ENCODE results near the gene GRK6.

GRK6 gene

DNA sequence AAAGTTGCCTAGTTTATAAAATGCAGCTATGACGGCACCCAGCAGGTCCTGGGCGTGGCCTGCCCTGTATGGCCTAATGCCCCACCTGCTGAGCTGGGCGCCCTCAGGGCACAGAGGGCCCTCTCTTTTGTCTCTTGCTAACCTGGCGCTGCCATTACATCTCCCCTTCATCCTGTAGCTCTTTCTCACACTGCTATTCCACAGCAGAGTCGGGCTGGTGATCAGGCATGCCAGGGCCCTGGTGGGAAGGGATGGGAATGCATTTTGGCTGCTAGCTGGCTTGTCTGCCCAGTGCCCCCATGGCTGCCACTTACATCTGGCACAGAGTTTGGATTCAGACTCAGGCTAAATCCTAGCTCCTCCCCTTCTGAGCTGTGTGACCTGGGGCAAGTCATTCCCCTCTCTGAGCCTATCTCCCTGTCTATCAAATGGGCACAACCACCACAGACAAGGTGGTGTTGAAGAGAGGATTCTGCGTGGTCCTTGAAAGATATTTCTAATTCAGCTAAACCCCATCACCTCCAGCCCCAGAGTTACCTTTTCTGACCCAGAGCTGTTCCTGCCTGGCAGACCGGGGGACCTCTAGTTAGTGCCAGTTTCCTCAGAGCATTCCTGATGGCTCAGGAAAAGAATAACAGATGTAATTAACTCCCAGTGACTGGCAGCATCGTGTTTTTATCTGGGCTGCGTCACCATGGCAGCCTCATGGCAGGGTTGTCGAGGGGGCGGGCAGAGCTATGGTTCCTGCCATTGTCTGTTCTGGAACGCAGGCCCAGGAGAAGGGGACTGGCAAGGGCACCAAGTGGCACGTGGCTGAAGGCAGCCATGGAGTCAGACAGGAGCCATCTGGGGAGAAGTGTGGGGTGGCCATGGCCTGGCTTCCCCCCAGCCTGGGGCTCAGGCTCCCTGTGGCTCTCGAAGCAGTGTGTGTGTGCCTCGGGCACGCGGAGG lies 26.5 kb downstream of the GRK6 start:
- no peak for DNase-seq (ENCODE audit: low read depth in 2 of 3, low spot score in 1 of 3)

DNA sequence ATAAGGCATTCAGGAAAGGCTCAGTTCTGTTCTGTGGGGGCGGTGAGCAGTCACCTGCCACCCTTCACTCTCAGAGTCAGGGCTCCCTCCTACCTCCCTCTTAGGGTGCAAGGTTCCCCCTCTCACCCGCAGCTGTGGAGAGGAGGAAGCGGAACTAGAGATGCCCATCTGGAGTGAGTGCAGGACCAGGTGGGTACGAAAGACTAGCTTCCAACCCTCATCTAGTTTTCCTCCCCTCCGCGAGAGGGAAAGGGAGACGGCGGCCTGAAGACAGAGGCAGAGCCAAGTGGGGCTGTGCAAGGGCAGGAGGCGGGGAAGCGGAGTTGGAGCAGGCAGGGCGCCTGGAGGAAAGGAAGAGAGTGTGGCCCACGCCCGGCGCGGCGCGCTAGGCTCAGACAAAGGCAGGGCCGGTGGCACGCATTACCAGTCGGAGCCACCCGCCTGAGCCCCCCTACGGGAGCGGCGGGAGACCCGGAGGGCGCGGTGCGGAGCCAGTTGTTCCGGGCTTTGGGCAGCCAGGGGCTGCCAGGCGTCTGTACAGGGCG lies 27.4 kb downstream of the GRK6 start:
- no peak for DNase-seq (ENCODE audit: low read depth in 2 of 3, low spot score in 1 of 3)

DNA sequence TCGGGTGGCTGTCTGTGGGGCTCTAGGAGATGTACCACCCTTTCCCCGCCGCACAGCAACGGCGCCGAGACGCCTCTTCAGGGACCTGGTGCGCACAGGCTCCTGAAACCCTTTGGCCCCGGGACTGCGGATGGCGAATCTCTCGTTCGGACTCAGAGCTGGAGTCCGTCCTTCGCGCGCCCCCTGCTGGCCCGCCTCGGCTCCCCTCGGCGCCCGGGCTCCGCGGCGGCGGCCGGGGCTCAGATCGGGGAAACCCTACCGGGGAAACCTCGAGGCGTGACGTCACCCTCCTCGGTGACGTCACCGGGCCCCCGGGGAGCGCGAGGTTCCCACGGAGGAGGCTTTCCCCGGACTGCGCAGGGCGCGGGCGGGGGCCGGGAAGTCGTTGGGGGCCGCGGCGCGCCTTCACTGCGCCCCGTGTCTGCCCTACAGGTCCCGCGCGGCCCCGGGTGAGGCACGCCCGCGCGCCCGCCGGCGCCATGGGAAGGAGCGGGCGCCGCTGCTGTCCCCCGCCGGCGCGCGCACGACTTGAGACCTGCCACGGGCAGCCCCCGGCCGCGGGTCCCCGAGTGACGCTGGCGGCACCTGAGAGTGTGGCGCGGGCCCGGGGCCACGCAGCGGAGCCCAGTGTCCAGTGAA lies 28.0 kb downstream of the GRK6 start:
- peak; percentile 82 to 95 (median 91) for DNase-seq (ENCODE audit: low read depth in 2 of 3, low spot score in 1 of 3)

DNA sequence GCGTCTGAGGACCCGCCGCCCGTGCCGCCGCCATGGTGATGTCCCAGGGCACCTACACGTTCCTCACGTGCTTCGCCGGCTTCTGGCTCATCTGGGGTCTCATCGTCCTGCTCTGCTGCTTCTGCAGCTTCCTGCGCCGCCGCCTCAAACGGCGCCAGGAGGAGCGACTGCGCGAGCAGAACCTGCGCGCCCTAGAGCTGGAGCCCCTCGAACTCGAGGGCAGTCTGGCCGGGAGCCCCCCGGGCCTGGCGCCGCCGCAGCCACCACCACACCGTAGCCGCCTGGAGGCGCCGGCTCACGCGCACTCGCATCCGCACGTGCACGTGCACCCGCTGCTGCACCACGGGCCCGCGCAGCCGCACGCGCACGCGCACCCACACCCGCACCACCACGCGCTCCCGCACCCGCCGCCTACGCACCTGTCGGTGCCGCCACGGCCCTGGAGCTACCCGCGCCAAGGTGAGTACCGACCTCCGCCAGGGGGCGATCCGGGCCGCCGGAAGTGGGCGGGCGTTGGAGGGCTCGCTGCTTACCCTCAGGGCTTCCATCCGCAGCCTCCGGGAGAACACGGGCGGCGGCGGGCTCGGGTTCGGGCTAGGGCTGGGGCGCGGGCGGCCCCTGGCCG lies 28.7 kb downstream of the GRK6 start:
- DNase-seq (ENCODE audit: low read depth in 2 of 3, low spot score in 1 of 3): peak; percentile 87 to 91 (median 89)

DNA sequence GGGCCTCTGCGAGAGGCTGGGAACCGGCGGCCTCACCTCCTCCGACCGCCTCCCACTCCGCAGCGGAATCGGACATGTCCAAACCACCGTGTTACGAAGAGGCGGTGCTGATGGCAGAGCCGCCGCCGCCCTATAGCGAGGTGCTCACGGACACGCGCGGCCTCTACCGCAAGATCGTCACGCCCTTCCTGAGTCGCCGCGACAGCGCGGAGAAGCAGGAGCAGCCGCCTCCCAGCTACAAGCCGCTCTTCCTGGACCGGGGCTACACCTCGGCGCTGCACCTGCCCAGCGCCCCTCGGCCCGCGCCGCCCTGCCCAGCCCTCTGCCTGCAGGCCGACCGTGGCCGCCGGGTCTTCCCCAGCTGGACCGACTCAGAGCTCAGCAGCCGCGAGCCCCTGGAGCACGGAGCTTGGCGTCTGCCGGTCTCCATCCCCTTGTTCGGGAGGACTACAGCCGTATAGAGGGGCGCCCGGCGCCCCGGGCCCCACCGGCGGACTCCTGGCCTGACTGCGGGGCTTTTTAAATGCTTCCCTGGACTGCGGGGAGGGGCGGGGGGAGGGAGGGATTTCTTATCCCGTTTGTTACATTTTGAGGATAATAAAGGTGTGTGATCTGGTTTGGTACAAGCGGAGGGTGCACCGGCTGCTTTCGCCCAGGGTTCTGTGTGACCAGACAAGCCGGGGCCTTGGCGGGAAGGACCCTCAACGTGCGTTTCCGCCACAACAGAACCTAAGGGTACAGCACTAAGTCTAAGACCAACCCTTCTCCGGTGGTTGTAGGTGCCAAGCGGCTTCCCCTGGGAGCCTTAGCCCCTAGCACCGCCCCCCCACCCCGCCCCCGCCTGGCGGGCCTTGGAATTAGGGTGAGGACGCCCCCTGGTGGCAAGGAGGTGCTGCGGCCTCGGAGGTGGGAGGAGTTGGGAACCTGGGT lies 29.4 kb downstream of the GRK6 start:
- DNase-seq (ENCODE audit: low read depth in 2 of 3, low spot score in 1 of 3): peak; percentile 93 to 99 (median 96)

DNA sequence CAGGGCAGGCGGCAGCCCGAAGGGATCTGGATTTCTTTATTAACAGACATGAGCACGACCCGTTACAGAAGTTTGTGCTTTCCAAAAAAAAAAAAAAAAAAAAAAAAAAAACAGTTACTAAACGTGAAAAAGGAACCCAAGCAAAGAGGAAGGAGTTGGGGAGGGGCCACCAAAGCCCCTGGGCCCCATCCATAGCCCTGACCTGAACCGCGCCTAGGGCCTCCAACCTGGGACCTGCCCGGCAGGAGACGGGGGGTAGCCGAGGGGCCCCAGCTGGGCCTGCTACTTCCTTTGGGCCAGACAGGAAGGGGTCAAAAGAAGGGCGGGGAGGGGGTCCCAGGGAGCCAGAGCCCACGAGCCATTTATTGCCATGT lies 30.1 kb downstream of the GRK6 start:
- DNase-seq (ENCODE audit: low read depth in 2 of 3, low spot score in 1 of 3): no peak

DNA sequence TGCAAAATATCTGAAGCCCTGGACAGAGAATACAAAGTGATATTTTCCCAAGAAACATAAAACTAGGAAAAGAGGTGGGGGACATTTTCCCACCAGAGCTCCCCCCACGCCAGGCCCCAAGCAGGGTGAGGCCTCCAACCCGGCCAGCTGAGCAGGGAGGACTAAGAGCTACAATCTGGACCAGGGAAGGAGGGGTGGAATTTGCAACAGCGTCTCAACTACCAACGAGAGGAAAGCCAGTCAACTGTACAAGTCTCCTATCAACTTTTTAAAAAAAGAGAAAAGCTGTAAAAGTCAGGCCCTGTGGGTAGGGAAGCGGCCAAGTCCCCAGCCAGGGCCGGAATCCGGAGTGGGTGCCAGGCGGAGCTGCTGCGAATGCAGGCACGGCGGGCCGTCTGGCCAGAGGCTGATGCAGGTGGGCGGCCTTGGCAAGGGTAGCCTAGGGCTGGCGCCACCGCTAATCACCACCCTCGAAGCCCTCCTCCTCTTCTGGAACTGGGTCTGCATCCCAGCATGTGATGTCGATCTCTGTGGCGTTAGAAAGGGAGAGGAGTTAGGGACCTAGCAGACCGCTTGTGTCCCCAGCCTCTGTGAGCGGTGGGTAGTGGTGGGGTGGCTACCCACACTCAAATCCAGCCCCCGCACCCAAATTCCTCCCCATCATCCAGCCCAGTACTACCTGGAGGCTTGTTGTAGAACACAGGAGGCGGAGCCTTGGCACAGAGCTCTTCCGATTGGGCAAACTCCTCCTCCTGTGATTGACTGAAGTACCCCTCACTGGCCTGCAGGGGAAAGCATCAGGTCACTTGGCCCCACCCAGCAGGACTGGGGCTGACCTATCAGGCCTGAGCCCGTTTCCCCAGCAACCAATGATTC lies 30.7 kb downstream of the GRK6 start:
- peak; percentile 53 to 63 (median 61) for DNase-seq (ENCODE audit: low read depth in 2 of 3, low spot score in 1 of 3)

DNA sequence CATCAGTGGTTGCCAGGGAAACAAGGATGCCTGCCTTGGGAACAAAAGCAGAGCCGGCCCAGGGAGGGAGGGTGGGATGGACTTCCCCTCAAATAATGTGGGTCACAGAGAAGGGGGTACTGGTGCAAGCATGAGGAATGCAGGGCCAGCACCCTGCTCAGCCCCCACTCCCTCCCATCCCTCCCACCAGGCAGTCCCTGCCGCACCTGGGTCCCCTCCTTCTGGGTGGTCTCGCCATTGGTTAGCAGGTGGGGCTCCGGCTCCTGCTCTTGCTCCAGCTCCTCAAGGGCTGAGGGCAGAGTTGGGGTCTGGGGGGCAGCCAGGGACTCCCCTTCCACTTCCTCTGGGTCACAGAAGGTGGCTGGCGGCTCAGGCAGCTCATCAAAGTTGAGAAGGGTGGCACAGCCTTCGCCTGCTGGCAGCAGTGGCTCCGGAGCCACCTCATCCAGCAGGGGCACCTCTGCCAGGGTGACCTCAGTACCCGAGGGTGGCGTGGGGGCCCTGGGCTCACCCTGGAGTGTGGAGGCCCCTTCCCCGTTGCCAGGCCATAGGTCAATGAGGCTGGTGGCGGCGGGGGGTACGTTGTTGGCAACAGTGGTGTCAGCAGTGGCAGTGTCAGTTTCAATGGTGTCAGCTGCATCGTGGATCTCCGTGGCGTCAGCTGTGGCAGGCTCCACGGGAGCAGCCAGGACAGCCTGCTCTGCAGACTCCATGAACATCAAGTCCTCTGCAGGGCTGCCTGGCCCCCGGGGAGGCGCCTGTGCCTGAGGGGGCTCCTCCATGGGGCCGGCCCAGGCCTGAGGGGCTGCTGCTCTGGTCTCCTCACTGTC lies 31.6 kb downstream of the GRK6 start:
- no peak for DNase-seq (ENCODE audit: low read depth in 2 of 3, low spot score in 1 of 3)

DNA sequence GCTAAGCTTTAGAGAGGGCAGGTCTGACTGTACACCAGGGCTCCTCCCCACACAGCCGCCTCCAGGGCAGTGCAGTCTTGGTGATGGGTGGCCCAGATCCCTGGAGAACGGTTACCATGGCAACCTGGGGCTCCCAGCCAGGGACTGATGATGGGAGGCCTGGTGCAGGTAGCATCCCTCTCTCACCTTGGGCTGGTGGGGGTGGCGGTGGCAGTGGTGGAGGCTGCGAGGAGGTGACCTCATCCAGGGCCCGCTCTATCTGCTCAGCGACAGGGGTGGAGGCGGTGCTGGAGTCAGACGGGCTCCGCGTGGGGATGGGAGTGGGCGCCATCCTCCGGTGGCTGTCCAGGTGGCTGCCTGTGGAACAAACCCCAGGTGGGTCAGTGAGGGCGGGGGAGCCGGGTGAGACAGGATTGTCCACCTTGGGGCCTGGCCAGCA lies 32.5 kb downstream of the GRK6 start:
- DNase-seq (ENCODE audit: low read depth in 2 of 3, low spot score in 1 of 3): no peak

DNA sequence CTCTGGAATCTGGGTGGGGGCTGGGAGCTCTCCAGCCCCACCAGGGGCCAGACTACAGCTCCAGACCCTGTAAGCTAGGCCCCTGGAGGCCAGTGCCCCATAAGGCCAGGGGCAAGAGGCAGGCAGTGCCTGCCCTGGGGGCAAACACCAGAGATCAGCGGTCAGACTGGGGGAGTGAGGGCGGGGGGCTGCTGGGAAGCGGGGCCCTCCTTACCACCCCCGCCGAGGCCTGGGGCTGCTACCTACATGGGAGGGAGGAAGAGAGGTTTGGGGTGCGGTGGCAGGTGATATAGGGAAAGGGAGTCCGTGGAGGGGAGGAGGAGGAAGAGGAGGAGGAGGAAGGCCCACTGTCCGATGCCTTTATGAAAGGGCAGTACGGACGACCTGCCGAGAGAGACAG lies 32.9 kb downstream of the GRK6 start:
- no peak for DNase-seq (ENCODE audit: low read depth in 2 of 3, low spot score in 1 of 3)

DNA sequence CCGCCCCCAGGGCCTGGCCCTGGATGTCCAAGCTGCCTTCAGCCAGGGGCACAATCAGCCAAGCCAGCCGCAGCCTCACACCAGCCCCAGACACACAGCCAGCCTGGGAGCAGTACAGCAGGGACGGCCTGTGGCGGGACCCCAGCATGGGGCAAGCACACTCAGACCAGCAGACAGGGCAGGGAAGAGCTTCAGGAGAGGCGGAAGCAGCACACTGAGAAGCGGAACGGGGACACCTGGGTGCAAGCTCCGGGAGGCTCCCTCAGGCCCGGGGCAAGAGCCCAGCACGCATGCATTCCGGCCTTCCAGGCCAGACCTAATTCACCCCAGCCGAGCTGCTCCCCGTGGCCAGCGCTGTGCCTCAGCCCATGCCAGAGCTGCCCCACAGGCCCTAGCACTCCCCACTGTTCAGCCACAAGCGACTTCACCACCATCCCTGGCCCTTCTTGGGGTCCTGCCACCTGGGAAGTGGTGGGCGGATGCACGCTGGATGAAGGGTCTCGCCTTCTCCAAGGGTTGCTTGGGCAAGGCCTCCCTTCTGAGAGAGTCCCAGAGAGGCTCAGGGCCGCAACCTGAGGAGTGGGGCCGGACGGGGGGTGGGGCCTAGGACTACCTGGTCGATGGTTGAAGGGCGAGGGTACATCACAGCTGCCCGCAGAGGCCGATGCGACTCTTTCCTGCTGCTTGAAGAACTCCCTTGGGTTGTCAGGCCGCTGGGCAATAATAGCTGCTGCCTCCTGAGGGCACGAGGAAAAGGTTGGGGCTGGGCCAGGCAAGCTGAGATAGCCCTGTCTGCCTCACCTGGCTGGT lies 33.5 kb downstream of the GRK6 start:
- no peak for DNase-seq (ENCODE audit: low read depth in 2 of 3, low spot score in 1 of 3)

DNA sequence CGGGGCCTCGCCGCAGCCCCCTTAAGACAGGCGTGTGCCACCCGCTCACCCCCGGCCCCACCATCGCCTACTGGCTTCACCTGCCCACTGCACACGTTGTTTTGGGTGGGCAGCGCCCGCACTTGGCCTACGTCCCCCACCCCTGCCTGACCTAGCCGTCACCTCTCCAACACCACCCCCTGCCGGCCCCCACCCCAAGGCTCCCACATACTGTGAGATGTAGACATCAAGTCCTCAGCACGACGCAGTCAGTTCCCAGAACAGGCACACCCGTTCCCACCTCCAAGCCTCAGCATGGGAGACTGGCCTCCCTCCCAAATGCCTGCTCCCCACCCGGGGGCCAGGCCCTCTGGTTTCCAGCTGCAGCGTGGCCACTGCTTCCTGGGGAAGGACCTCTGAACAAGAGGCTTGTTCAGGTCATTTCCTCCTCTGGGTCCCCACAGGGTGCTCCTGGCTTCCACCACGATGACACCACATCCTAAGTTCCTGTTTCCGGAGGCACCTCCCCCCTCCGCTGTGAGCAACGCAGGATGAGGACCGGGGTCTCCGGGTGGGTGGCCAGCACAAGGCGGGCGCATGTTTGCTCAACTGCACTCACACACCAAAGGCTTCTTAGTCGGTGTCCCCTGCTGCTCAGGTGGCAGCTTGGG lies 35.7 kb downstream of the GRK6 start:
- DNase-seq (ENCODE audit: low read depth in 2 of 3, low spot score in 1 of 3): no peak

DNA sequence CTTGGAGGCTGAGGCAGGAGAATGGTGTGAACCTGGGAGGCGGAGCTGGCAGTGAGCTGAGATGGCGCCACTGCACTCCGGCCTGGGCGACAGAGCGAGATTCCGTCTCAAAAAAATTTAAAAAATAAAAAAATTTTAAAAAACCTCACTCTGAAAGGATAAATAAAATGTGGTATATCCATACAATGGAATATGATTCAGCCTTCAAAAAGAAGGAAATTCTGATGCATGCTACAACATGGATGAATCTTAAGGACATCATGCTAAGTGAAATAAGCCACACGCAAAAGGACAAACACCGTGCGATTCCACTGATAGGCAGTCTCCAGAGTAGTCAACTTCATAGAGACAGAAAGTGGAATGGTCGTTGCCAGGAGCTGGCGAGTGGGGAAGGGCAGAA lies 38.6 kb downstream of the GRK6 start:
- DNase-seq (ENCODE audit: low read depth in 2 of 3, low spot score in 1 of 3): no peak

DNA sequence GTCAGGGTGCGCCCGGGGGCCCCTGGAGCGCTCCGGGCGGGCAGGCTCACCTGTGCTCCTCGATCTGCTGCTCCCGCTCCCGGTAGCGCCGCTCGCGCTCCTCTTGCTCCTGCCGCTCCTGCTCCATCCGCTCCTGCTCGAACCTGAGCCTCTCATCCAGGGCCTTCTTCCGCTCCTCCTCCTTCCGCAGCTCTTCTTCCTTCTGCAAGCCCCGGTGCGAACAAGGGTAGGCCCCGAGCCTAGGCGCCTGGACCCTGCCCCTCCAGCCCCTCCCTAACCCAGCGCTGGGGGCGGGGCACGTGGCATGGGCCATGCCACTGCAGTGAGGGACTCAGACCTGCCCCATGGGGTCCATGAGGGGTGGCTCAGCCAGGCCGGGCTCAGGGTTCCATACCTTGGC lies 40.4 kb downstream of the GRK6 start:
- DNase-seq (ENCODE audit: low read depth in 2 of 3, low spot score in 1 of 3): no peak

DNA sequence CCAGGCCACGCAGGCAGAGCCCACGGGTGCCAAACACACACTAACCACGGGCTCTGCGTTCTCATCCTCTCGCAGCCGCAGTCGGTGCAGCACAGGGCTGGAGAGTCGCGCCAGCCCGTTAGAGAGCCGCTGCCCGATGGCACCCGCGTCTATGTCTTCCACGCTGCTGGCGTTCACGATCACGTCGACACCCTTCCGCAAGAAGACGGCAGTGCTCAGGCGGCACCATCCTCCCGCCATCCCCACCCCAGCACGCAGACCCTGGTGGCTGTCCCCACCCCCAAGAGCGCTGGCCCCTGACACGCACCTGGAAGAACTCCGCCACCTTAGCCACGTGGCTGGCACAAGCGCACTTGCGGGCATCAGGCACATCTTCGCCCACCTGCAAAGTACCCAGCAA lies 41.0 kb downstream of the GRK6 start:
- DNase-seq (ENCODE audit: low read depth in 2 of 3, low spot score in 1 of 3): no peak

DNA sequence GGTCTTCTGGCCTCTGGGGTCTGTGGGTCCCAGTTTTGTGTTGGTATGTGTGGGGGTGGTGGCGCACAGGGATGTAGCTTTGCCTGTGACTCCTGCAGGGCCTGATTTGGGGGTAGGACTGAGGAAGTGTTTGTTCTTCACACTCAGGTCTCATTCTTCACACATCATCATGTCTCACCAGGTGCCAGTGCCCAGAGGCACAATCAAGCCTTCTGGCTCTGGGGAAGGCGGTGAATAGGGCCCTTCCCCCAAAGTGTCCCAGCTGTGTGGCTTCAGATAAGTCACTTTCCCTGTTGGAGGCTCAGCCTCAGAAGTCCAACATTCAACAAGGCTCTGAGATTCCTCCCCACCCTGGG lies 41.8 kb downstream of the GRK6 start:
- no peak for DNase-seq (ENCODE audit: low read depth in 2 of 3, low spot score in 1 of 3)

All from stimulated activated CD4-positive, alpha-beta T cell treated with anti-CD3 and anti-CD28 coated beads, Interleukin-12 subunit alpha, Interleukin-12 subunit beta, amount 100 ng/mL, for 48 hours (primary cell).